GM23338 (cell line): Measurements from ENCODE around the gene TTC21B. TPM values are rescaled to one million over a fixed set of nuclear protein-coding genes. Genes with fewer than 3 reads are reported as not detected.

Experiments used
- ATAC-seq: fragments of 200-7000 bp; cut with Tn5 transposase; 3 replicates; pipeline ENCODE4 v1.9.1; 2020
- DNase-seq: peaks from one replicate; pipeline ENCODE4 v3.0.0-alpha.2; 2015; ENCODE audit warnings: low spot score
- H2AFZ ChIP-seq: fragments of 200-600 bp; sonication (generic); 2 replicates; pipeline ENCODE4 v1.8.0; 2016; ENCODE audit warnings: antibody characterized with exemption, mild to moderate bottlenecking, moderate library complexity
- H3F3A ChIP-seq: fragments of 200-600 bp; sonication (generic); replicated peaks from 2 replicates; pipeline ENCODE4 v1.8.0; 2017; ENCODE audit warnings: antibody characterized with exemption, mixed run types, low read depth
- H3K27ac ChIP-seq: fragments of 200-600 bp; sonication (generic); 2 replicates; pipeline ENCODE4 v1.6.1; 2016; ENCODE audit warnings: low read depth
- H3K27me3 ChIP-seq: fragments of 200-600 bp; sonication (generic); 2 replicates; pipeline ENCODE4 v1.8.0; 2016; ENCODE audit warnings: mild to moderate bottlenecking, mixed run types, moderate library complexity; ENCODE audit not compliant: insufficient read depth
- H3K36me3 ChIP-seq: fragments of 200-600 bp; sonication (generic); 2 replicates; pipeline ENCODE4 v1.8.0; 2016; ENCODE audit warnings: mild to moderate bottlenecking; ENCODE audit not compliant: insufficient read depth
- H3K4me1 ChIP-seq: fragments of 200-600 bp; sonication (generic); 2 replicates; pipeline ENCODE4 v1.8.0; 2016; ENCODE audit warnings: mild to moderate bottlenecking, moderate library complexity; ENCODE audit not compliant: insufficient read depth
- H3K4me2 ChIP-seq: fragments of 200-600 bp; sonication (generic); 2 replicates; pipeline ENCODE4 v1.7.1; 2017; ENCODE audit warnings: mixed run types
- H3K4me3 ChIP-seq: fragments of 200-600 bp; sonication (generic); 2 replicates; pipeline ENCODE4 v1.6.1; 2016; ENCODE audit warnings: mixed run types
- H3K79me2 ChIP-seq: fragments of 200-600 bp; sonication (generic); replicated peaks from 2 replicates; pipeline ENCODE4 v1.8.0; 2017; ENCODE audit warnings: mild to moderate bottlenecking; ENCODE audit not compliant: insufficient read depth
- H3K9me2 ChIP-seq: fragments of 200-600 bp; sonication (generic); 2 replicates; pipeline ENCODE4 v1.8.0; 2017; ENCODE audit not compliant: insufficient read depth
- H4K20me1 ChIP-seq: fragments of 200-600 bp; sonication (generic); replicated peaks from 2 replicates; pipeline ENCODE4 v1.8.0; 2017; ENCODE audit warnings: mild to moderate bottlenecking; ENCODE audit not compliant: insufficient read depth
- H3K27ac Mint-ChIP-seq: 2 replicates; pipeline ENCODE4 v1.8.0; 2020; ENCODE audit warnings: inconsistent platforms, mild to moderate bottlenecking, moderate library complexity, mixed read lengths
- H3K27me3 Mint-ChIP-seq: 3 replicates; pipeline ENCODE4 v1.8.0; 2022; ENCODE audit warnings: low read depth, mild to moderate bottlenecking, moderate library complexity, mixed read lengths, inconsistent platforms; ENCODE audit not compliant: insufficient read depth, poor library complexity
- H3K36me3 Mint-ChIP-seq: 3 replicates; pipeline ENCODE4 v1.8.0; 2021; ENCODE audit warnings: low read depth, mild to moderate bottlenecking, inconsistent platforms, moderate library complexity, mixed read lengths
- H3K4me1 Mint-ChIP-seq: 3 replicates; pipeline ENCODE4 v1.8.0; 2020; ENCODE audit warnings: mild to moderate bottlenecking, inconsistent platforms, mixed read lengths
- H3K4me3 Mint-ChIP-seq: 3 replicates; pipeline ENCODE4 v1.8.0; 2021; ENCODE audit warnings: moderate library complexity, mild to moderate bottlenecking, inconsistent platforms, mixed read lengths
- H3K9me3 Mint-ChIP-seq: 3 replicates; pipeline ENCODE4 v1.8.0; 2020; ENCODE audit warnings: moderate library complexity, mild to moderate bottlenecking, inconsistent platforms, mixed read lengths
- CREB1 ChIP-seq: fragments of 250-450 bp; sonication (Bioruptor Pico); IDR thresholded peaks from 2 replicates; pipeline ENCODE4 v1.5.0; 2020; ENCODE audit warnings: low read depth, mild to moderate bottlenecking, moderate library complexity
- CTCF ChIP-seq, 2 experiments: fragments of 200-600 bp in 1 of 2; sonication (generic) in 1 of 2; conservative IDR thresholded peaks; 2 replicates each; pipeline versions ENCODE4 v1.5.1 to v1.6.1; 2016 to 2017; ENCODE audit warnings: antibody characterized with exemption in 2 of 2, low read depth in 2 of 2, mild to moderate bottlenecking in 2 of 2, moderate library complexity in 1 of 2
- ETS1 ChIP-seq: IDR thresholded peaks from 2 replicates; pipeline ENCODE4 v1.6.1; 2016; ENCODE audit warnings: antibody characterized with exemption
- EZH2 ChIP-seq: fragments of 200-600 bp; sonication (generic); IDR thresholded peaks from one replicate; pipeline ENCODE4 v1.8.0; 2017; ENCODE audit warnings: antibody characterized with exemption, mild to moderate bottlenecking, low read depth; ENCODE audit not compliant: unreplicated experiment
- EZH2phosphoT487 ChIP-seq: fragments of 200-600 bp; sonication (generic); IDR thresholded peaks from one replicate; pipeline ENCODE4 v1.8.1; 2018; ENCODE audit warnings: antibody characterized with exemption; ENCODE audit not compliant: unreplicated experiment
- NANOG ChIP-seq: IDR thresholded peaks from 2 replicates; pipeline ENCODE4 v1.6.1; 2016; ENCODE audit warnings: antibody characterized with exemption, borderline replicate concordance
- POLR2AphosphoS5 ChIP-seq: IDR thresholded peaks from 2 replicates; pipeline ENCODE4 v1.6.1; 2016; ENCODE audit warnings: antibody characterized with exemption, low read depth
- STAT1 ChIP-seq: IDR thresholded peaks from one replicate; pipeline ENCODE4 v1.6.1; 2016; ENCODE audit warnings: antibody characterized with exemption; ENCODE audit not compliant: unreplicated experiment
- ZNF114 ChIP-seq: fragments of 250-450 bp; sonication (Bioruptor Pico); IDR thresholded peaks from 2 replicates; pipeline ENCODE4 v1.5.0; 2020; ENCODE audit warnings: mild to moderate bottlenecking, moderate library complexity
- ZNF331 ChIP-seq: fragments of 250-450 bp; sonication (Bioruptor Pico); IDR thresholded peaks from 2 replicates; pipeline ENCODE4 v1.5.0; 2020; ENCODE audit warnings: low read depth, mild to moderate bottlenecking, moderate library complexity
- ZNF462 ChIP-seq: fragments of 250-450 bp; sonication (Bioruptor Pico); IDR thresholded peaks from 2 replicates; pipeline ENCODE4 v1.5.0; 2020; ENCODE audit warnings: mild to moderate bottlenecking, moderate library complexity
- polyA plus RNA-seq: library from polyadenylated mRNA; unstranded; fragments of >200 nt; fragmentation: Nextera tagmentation; extraction: Ambion mirVana; gene quantifications from 2 replicates; pipeline ENCODE4 v1.2.1, GENCODE V29; 2016
- total RNA-seq: library from RNA; depleted of rRNA; stranded (reverse); fragments of >200 nt; shearing (Covaris generic); gene quantifications from 2 replicates; pipeline ENCODE4 v1.2.3, GENCODE V29; 2014

The TTC21B gene
- total and polyA plus RNA-seq, 2 experiments from 2014 or later, result 10.1 to 32.8 TPM

GRCh38 chr2:165950438-165950837 lies 3.1 kb downstream of the TTC21B start:
- ATAC-seq (no peak), DNase-seq (no peak)
- Mint-ChIP-seq H3K4me3 (no peak overlapping the region), H3K36me3 (peaks cover 7% of the 10 kb centered on the region; the same call in 2 of the 3 replicates), H3K9me3 (no peaks in the 10 kb centered on the region), H3K27me3 (no peaks in the 10 kb centered on the region), H3K4me1 (peaks cover 8% of the 10 kb centered on the region), H3K27ac (no peak overlapping the region)
- no peak overlapping the region for H3K27ac ChIP-seq
- H3K4me3 ChIP-seq, result no peak overlapping the region
- no peaks in the 10 kb centered on the region for H3F3A ChIP-seq
- no peaks in the 10 kb centered on the region for H3K9me2 ChIP-seq
- H4K20me1 ChIP-seq, result no peaks in the 10 kb centered on the region
- no peaks in the 10 kb centered on the region for H3K27me3 ChIP-seq
- TF ChIP-seq CREB1, result no peak
- no peak for TF ChIP-seq STAT1
- no peak for TF ChIP-seq EZH2
- TF ChIP-seq CTCF (conservative IDR thresholded peaks at IDR 0.05; ENCODE audit: low read depth in 2 of 2), result no peak
- H2AFZ ChIP-seq, result no peak overlapping the region
- peaks cover 25% of the 10 kb centered on the region for H3K4me1 ChIP-seq
- H3K36me3 ChIP-seq, result no peaks in the 10 kb centered on the region; the same call in 1 of the 2 replicates
- H3K4me2 ChIP-seq, result no peak overlapping the region
- peaks cover 42% of the 10 kb centered on the region for H3K79me2 ChIP-seq

GRCh38 chr2:165941827-165942226 lies 11.7 kb downstream of the TTC21B start:
- DNase-seq, result no peak
- no peaks in the 10 kb centered on the region for H3K27me3 ChIP-seq
- H4K20me1 ChIP-seq, result no peaks in the 10 kb centered on the region
- peaks cover 23% of the 10 kb centered on the region for H3K36me3 Mint-ChIP-seq
- H3K27ac ChIP-seq, result no peak overlapping the region
- peaks cover 7% of the 10 kb centered on the region for H3K4me1 ChIP-seq
- H3K9me3 Mint-ChIP-seq, result no peaks in the 10 kb centered on the region
- H2AFZ ChIP-seq, result no peak overlapping the region
- peaks cover 24% of the 10 kb centered on the region for H3K36me3 ChIP-seq
- H3F3A ChIP-seq, result no peaks in the 10 kb centered on the region
- no peaks in the 10 kb centered on the region for H3K79me2 ChIP-seq
- no peaks in the 10 kb centered on the region for H3K27me3 Mint-ChIP-seq
- no peak overlapping the region for H3K4me2 ChIP-seq
- H3K4me3 Mint-ChIP-seq, result no peak overlapping the region
- no peak overlapping the region for H3K27ac Mint-ChIP-seq
- H3K9me2 ChIP-seq, result no peaks in the 10 kb centered on the region
- H3K4me3 ChIP-seq, result no peak overlapping the region
- no peak for ATAC-seq
- H3K4me1 Mint-ChIP-seq, result peaks cover 9% of the 10 kb centered on the region
- no peak for TF ChIP-seq POLR2AphosphoS5
- TF ChIP-seq ZNF462, result no peak
- no peak for TF ChIP-seq CTCF (conservative IDR thresholded peaks at IDR 0.05; ENCODE audit: low read depth in 2 of 2)
- TF ChIP-seq ZNF114 (CRISPR knock-in tag), result no peak
- no peak for TF ChIP-seq ZNF331
- no peak for TF ChIP-seq NANOG
- no peak for TF ChIP-seq STAT1
- TF ChIP-seq EZH2, result no peak
- no peak for TF ChIP-seq EZH2phosphoT487
- no peak for TF ChIP-seq CREB1
- no peak for TF ChIP-seq ETS1
